HEK293 (cell line): Measurements from ENCODE around the gene NAA25.

Experiments used
- CTCF ChIA-PET: fragments of 350-600 bp; formaldehyde crosslinking; extraction: SDS; loops from one replicate; lab custom pipeline; 2021; ENCODE audit warnings: antibody characterized with exemption; lab: Yijun Ruan, JAX
- POLR2A ChIA-PET: fragments of 300-600 bp; formaldehyde crosslinking; extraction: SDS; loops from one replicate; lab custom pipeline; 2020; ENCODE audit warnings: antibody characterized with exemption, inconsistent platforms; lab: Yijun Ruan, JAX
- H3K27ac ChIP-seq: fragments of 200-500 bp; sonication (Bioruptor generic); 2 replicates; pipeline ENCODE4 v1.5.1; 2014; ENCODE audit warnings: low read depth, low read length, control low read depth, inconsistent platforms; ENCODE audit errors: extremely low read depth
- H3K36me3 ChIP-seq, 2 experiments: fragments of 200-500 bp in 1 of 2; sonication (Bioruptor generic) in 1 of 2; 1 replicate in 1 of 2; 2 replicates in 1 of 2; pipeline ENCODE4 v1.5.1; 2014 to 2017; ENCODE audit warnings: inconsistent platforms in 2 of 2, low read length in 2 of 2; ENCODE audit not compliant: control insufficient read depth in 2 of 2, insufficient read depth in 1 of 2
- H3K4me1 ChIP-seq: fragments of 200-500 bp; sonication (Bioruptor generic); 2 replicates; pipeline ENCODE4 v1.5.1; 2014; ENCODE audit warnings: mild to moderate bottlenecking, low read length, inconsistent platforms; ENCODE audit not compliant: control insufficient read depth, insufficient read depth
- H3K4me3 ChIP-seq: 2 replicates; pipeline ENCODE4 v1.5.1; 2011; ENCODE audit warnings: low read depth, mild to moderate bottlenecking, control low read depth, low read length, moderate library complexity
- H3K9me3 ChIP-seq: fragments of 200-500 bp; sonication (Bioruptor generic); 2 replicates; pipeline ENCODE4 v1.5.1; 2014; ENCODE audit warnings: low read depth, low read length, inconsistent platforms; ENCODE audit not compliant: control insufficient read depth, insufficient read depth
- HIC1 ChIP-seq: fragments of 450-650 bp; formaldehyde crosslinking; IDR thresholded peaks from 2 replicates; pipeline ENCODE4 v1.5.1; 2016; ENCODE audit warnings: missing biosample characterization, missing genetic modification characterization
- PATZ1 ChIP-seq: fragments of 450-650 bp; formaldehyde crosslinking; IDR thresholded peaks from 2 replicates; pipeline ENCODE4 v1.5.1; 2016; ENCODE audit warnings: missing biosample characterization, missing genetic modification characterization
- PRDM1 ChIP-seq: fragments of 450-650 bp; formaldehyde crosslinking; IDR thresholded peaks from 2 replicates; pipeline ENCODE4; 2016; ENCODE audit warnings: missing biosample characterization, missing genetic modification characterization
- TRIM28 ChIP-seq: IDR thresholded peaks from 2 replicates; pipeline ENCODE4 v1.6.1; 2011; ENCODE audit warnings: low read length, control low read depth, borderline replicate concordance
- YY2 ChIP-seq: fragments of 450-650 bp; formaldehyde crosslinking; IDR thresholded peaks from 2 replicates; pipeline ENCODE4 v1.5.1; 2016; ENCODE audit warnings: missing biosample characterization, missing genetic modification characterization
- ZFP37 ChIP-seq: fragments of 450-650 bp; formaldehyde crosslinking; IDR thresholded peaks from 2 replicates; pipeline ENCODE4 v1.5.1; 2016; ENCODE audit warnings: missing biosample characterization, missing genetic modification characterization
- ZFP41 ChIP-seq: fragments of 450-650 bp; formaldehyde crosslinking; IDR thresholded peaks from 2 replicates; pipeline ENCODE4 v1.5.1; 2016; ENCODE audit warnings: missing biosample characterization, missing genetic modification characterization, borderline replicate concordance
- ZNF2 ChIP-seq: fragments of 450-650 bp; formaldehyde crosslinking; IDR thresholded peaks from 2 replicates; pipeline ENCODE4 v1.5.1; 2016; ENCODE audit warnings: missing biosample characterization, missing genetic modification characterization
- ZNF280D ChIP-seq: fragments of 450-650 bp; formaldehyde crosslinking; IDR thresholded peaks from 2 replicates; pipeline ENCODE4 v1.5.1; 2016; ENCODE audit warnings: missing biosample characterization, missing genetic modification characterization
- ZNF660 ChIP-seq: fragments of 450-650 bp; IDR thresholded peaks from 2 replicates; pipeline ENCODE4 v1.5.1; 2018; ENCODE audit warnings: missing biosample characterization, mild to moderate bottlenecking, missing genetic modification characterization
- ZNF704 ChIP-seq: fragments of 450-650 bp; formaldehyde crosslinking; IDR thresholded peaks from 2 replicates; pipeline ENCODE4 v1.5.1; 2016; ENCODE audit warnings: missing biosample characterization, missing genetic modification characterization
- ZNF791 ChIP-seq: fragments of 450-650 bp; formaldehyde crosslinking; IDR thresholded peaks from 2 replicates; pipeline ENCODE4 v1.5.1; 2016; ENCODE audit warnings: missing biosample characterization, missing genetic modification characterization

Gene NAA25

GRCh38 chr12:112131686-112132085 lies 23.1 kb upstream of the NAA25 start:
- Histone ChIP-seq H3K4me3 (no peak overlapping the region), H3K9me3 (no peaks in the 10 kb centered on the region), H3K36me3 (peaks cover 23 to 46% of the 10 kb centered on the region in 2 experiments; a peak in 2 of 3 replicates), H3K4me1 (no peaks in the 10 kb centered on the region), H3K27ac (no peak overlapping the region)
- no peak for TF ChIP-seq ZNF791
- no peak for TF ChIP-seq ZNF280D (tag by site-specific recombination)
- CTCF ChIA-PET = no interaction called here
- POLR2A ChIA-PET = interaction anchor here (0.7 to 1.9 kb wide), 2 partner anchors 9 to 35 kb away, joined by 4 to 5 read pairs; no protein-coding TSS in a partner anchor

- CTCF ChIA-PET = no interaction called here
- TF ChIP-seq ZNF660 (tag by site-specific recombination) = 0 out of 2 replicates have a peak, but pooled peaks have one; percentile 15
- no peak for TF ChIP-seq ZNF2 (tag by site-specific recombination)
- peak; percentile 59; the same call in 1 of the 2 replicates for TF ChIP-seq PRDM1 (tag by site-specific recombination)
- TF ChIP-seq, all 188 proteins: peak for 2
- Histone ChIP-seq H3K4me3 (no peak overlapping the region), H3K4me1 (no peaks in the 10 kb centered on the region), H3K9me3 (no peaks in the 10 kb centered on the region), H3K36me3 (peaks cover 12 to 34% of the 10 kb centered on the region in 2 experiments; a peak in 2 of 3 replicates), H3K27ac (no peak overlapping the region)
- POLR2A ChIA-PET = no interaction called here
Observed at GRCh38 chr12:112130441-112130998, 21.9 kb upstream of the NAA25 start.

- ChIA-PET CTCF (interaction anchor here (1.2 kb wide), 1 partner anchor 15 kb away, joined by 4 read pairs; no protein-coding TSS in a partner anchor), POLR2A (interaction anchor here (0.6 to 3.1 kb wide), 5 partner anchors 9 to 62 kb away, joined by 3 to 66 read pairs (median 9); partner anchors contain the start of gene NAA25)
- Histone ChIP-seq H3K9me3 (no peaks in the 10 kb centered on the region), H3K27ac (no peak overlapping the region), H3K4me1 (peaks cover 14% of the 10 kb centered on the region), H3K4me3 (no peak overlapping the region), H3K36me3 (peaks cover 5 to 12% of the 10 kb centered on the region in 2 experiments; a peak in 2 of 3 replicates)
- TF ChIP-seq TRIM28 = no peak
- no peak for TF ChIP-seq PATZ1 (tag by site-specific recombination)
- TF ChIP-seq ZFP37 (tag by site-specific recombination) = no peak
- no peak for TF ChIP-seq ZNF704 (tag by site-specific recombination)
Observed at GRCh38 chr12:112126911-112127310, 18.3 kb upstream of the NAA25 start.

GRCh38 chr12:112126000-112126438 lies 17.4 kb upstream of the NAA25 start:
- Histone ChIP-seq H3K4me1 (peaks cover 18% of the 10 kb centered on the region), H3K9me3 (no peaks in the 10 kb centered on the region), H3K36me3 (peaks cover 4 to 5% of the 10 kb centered on the region in 2 experiments; a peak in 2 of 3 replicates), H3K4me3 (peak overlapping the region; percentile 89), H3K27ac (peak overlapping the region; percentile 83)
- CTCF ChIA-PET = interaction anchor here (1.2 kb wide), 1 partner anchor 14 kb away, joined by 4 read pairs; no protein-coding TSS in a partner anchor
- TF ChIP-seq HIC1 (tag by site-specific recombination) (0 out of 2 replicates have a peak, but pooled peaks have one; percentile 1), YY2 (tag by site-specific recombination) (no peak), ZFP41 (no peak)
- POLR2A ChIA-PET = interaction anchor here (0.5 to 3.1 kb wide), 8 partner anchors 10 to 261 kb away, joined by 3 to 66 read pairs (median 4); partner anchors contain the start of genes ERP29, NAA25 and TMEM116
